Small intestine (tissue), 7 donors: Measurements from ENCODE around the gene SEMA6C. TPM values are rescaled to one million over a fixed set of nuclear protein-coding genes. Genes with fewer than 3 reads are reported as not detected.
A peak's percentile ranks its signal among the peaks of the same experiment; 100 is the strongest.

Source experiments
- DNase-seq, 2 donors: peaks; one replicate each; pipeline versions ENCODE4 v3.0.0 to v3.0.0-alpha.2; 2013
- FAIRE-seq: peaks from 2 replicates; lab custom pipeline; 2012; peaks lifted over from hg19 to GRCh38; lab: Jason Lieb, UNC
- H3K27ac ChIP-seq, 3 donors: one replicate each; pipeline ENCODE4 v1.5.1; 2013; ENCODE audit warnings: low read length in 2 of 3, mild to moderate bottlenecking in 2 of 3, control low read depth in 1 of 3, inconsistent platforms in 1 of 3, low read depth in 1 of 3, moderate library complexity in 1 of 3
- H3K27me3 ChIP-seq, 3 donors: one replicate each; pipeline ENCODE4 v1.6.1; 2013; ENCODE audit warnings: low read length in 3 of 3, inconsistent platforms in 1 of 3; ENCODE audit not compliant: control insufficient read depth in 3 of 3, insufficient read depth in 3 of 3
- H3K36me3 ChIP-seq, 3 donors: one replicate each; pipeline ENCODE4 v1.6.1; 2013; ENCODE audit warnings: low read length in 3 of 3, inconsistent platforms in 1 of 3, low read depth in 1 of 3, mild to moderate bottlenecking in 1 of 3, moderate library complexity in 1 of 3; ENCODE audit not compliant: control insufficient read depth in 3 of 3, insufficient read depth in 2 of 3
- H3K4me1 ChIP-seq, 3 donors: one replicate each; pipeline ENCODE4 v1.6.1; 2013; ENCODE audit warnings: low read length in 2 of 3, inconsistent platforms in 1 of 3, low read depth in 1 of 3, mild to moderate bottlenecking in 1 of 3, moderate library complexity in 1 of 3; ENCODE audit not compliant: control insufficient read depth in 3 of 3, insufficient read depth in 2 of 3
- H3K4me3 ChIP-seq, 3 donors: one replicate each; pipeline ENCODE4 v1.5.1; 2013; ENCODE audit warnings: low read length in 3 of 3, control low read depth in 1 of 3, inconsistent platforms in 1 of 3, low read depth in 1 of 3, mild to moderate bottlenecking in 1 of 3, moderate library complexity in 1 of 3
- H3K9me3 ChIP-seq, 2 donors: one replicate each; pipeline ENCODE4 v1.6.1; 2013; ENCODE audit warnings: low read depth in 1 of 2, low read length in 1 of 2; ENCODE audit not compliant: control insufficient read depth in 2 of 2, insufficient read depth in 1 of 2
- WGBS, 3 donors: extraction: QIAGEN DNeasy Blood & Tissue Kit; methylation state at CpG; one replicate each; pipeline ENCODE4 v1.1.7; 2013; 5-methylcytosine and 5-hydroxymethylcytosine counted together
- polyA plus RNA-seq, 4 donors: library from polyadenylated mRNA; stranded (reverse) in 3 of 4; unstranded in 1 of 4; fragments of 200-250 nt in 3 of 4; fragments of 120-200 nt in 1 of 4; gene quantifications; one replicate each; pipeline versions ENCODE4 v1.2.1 to v1.2.3, GENCODE V29; 2013
- donor health status: healthy with polysubstance abuse.
- donor health status: control.
- donor health status: control.
- donor health status: Bipolar disorder and iron deficiency.
- donor health status: healthy.

SEMA6C gene
- polyA plus RNA-seq, 4 donors: 8.7 to 140 (median 46.9) TPM

DNA sequence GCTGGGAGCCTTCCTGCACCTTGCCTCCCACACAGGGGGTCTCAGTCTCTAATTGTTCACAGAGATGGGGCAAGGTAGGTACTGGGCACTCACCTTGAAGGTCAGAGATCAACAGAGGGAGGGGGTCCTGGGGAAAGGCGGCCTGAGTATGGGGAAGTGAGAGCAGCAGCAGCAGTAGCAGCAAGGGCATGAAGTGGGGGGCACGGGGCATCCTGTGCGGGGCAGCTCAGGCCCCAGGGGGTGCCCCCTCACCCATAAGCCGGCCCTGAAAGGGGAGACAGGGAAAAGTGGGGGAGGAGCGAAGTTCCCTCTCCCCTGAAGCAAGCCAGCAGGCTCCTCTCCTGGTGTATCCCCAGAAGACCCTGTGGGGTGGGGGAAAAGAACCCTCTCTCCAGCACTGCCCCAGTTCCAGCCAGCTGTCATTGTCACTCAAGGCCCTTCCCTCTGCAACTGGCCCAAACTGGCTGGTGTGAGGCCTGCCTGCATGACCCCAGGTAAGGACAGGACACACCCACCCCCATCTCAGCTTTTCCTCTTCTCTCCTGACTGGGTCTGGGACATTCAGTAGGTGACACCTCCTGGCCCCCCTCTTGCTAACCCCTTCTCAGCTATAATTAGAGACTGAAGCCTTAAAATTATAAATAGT, 3.9 kb downstream of the SEMA6C start:
- Histone ChIP-seq H3K27ac (no peak overlapping the region), H3K4me1 (peaks cover 0 to 17% (median 3%) of the 10 kb centered on the region in 3 donors), H3K9me3 (no peaks in the 10 kb centered on the region), H3K27me3 (peaks cover 0 to 7% (median 0%) of the 10 kb centered on the region in 3 donors), H3K36me3 (peaks cover 0 to 42% (median 0%) of the 10 kb centered on the region in 3 donors), H3K4me3 (no peak overlapping the region)
- FAIRE-seq (no peak), DNase-seq (no peak)
- 83 to 87% (median 84%) methylated on average over 4 to 5 of the region's 5 CpGs for WGBS, 3 donors

DNA sequence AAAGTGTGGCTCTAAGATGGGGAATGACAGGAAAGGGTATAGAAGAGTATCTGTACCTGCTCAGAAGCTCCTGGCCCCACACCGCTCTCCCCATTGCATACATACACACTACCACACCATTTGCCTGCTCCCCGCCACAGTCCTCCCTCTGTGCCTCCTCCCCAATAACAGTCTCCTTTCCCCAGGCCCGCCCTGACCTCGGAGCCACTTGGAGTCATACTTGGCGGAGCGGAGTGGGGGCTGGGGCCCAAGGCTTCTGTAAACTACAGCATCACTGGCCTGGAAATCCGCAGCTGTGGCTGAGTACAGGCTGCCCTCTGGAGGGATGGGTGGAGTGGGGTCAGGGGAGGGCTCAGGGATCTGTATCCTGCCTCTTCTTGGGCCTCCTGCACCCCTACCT, 8.6 kb downstream of the SEMA6C start:
- H3K4me3 ChIP-seq: no peak overlapping the region
- WGBS, 3 donors: 90 to 96% (median 95%) methylated on average over 7 of the region's 7 CpGs
- peaks cover 0 to 75% (median 0%) of the 10 kb centered on the region in 3 donors for H3K36me3 ChIP-seq
- H3K4me1 ChIP-seq: no peaks in the 10 kb centered on the region
- no peak for FAIRE-seq
- H3K27ac ChIP-seq: no peak overlapping the region
- no peaks in the 10 kb centered on the region for H3K9me3 ChIP-seq
- DNase-seq: no peak
- H3K27me3 ChIP-seq: peaks cover 0 to 5% (median 0%) of the 10 kb centered on the region in 3 donors

DNA sequence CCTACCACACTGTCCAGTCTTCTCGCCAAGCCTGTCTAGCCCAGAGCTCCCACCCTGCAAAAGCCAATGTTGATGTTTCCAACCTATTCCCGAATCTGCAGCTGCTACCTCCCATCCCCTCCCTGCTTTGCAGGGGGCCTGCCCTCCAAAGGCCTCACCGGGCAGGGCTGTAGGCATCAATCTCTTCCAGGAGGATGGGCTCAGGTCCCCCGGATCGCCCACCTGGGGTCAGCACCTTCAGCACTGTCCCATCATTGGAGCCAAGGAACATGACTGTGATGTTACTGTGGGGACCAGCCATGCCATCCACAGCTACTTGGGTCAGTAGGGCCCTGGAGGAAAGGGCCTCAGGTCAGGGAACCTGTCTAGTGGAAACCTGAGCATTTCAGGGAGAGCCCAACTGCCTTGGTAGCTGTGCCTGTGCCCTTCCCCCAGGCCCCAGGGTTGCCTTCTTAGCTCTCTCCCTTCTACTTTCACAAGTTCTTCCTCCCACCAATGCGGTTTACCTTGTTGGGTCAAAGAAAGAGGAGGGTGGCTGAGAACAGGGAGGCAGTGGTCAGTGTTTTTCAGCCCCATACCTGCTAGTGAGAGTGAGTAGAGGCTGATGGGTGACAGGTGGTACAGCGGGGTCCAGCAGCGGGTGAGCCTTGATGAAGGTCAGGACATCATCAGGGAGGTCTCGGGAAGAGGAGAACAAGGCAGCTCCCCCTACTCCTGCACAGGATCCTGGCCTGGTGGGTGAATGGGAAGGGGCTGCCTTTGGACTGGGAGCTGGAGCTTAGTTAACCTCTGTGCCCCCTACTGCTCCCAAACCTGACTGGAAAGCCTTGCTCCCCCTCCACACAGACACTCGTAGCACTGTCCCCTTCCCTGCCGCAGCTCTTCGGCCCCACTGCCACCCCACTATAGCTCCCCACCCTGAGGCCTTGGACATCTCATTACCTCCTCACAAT, 10.7 kb downstream of the SEMA6C start:
- 82 to 93% (median 89%) methylated on average over 12 of the region's 12 CpGs for WGBS, 3 donors
- DNase-seq: no peak
- Histone ChIP-seq H3K4me3 (no peak overlapping the region), H3K9me3 (no peaks in the 10 kb centered on the region), H3K27ac (no peak overlapping the region), H3K36me3 (peaks cover 0 to 66% (median 0%) of the 10 kb centered on the region in 3 donors), H3K4me1 (peaks cover 0 to 8% (median 3%) of the 10 kb centered on the region in 3 donors), H3K27me3 (peaks cover 0 to 19% (median 0%) of the 10 kb centered on the region in 3 donors)
- no peak for FAIRE-seq

DNA sequence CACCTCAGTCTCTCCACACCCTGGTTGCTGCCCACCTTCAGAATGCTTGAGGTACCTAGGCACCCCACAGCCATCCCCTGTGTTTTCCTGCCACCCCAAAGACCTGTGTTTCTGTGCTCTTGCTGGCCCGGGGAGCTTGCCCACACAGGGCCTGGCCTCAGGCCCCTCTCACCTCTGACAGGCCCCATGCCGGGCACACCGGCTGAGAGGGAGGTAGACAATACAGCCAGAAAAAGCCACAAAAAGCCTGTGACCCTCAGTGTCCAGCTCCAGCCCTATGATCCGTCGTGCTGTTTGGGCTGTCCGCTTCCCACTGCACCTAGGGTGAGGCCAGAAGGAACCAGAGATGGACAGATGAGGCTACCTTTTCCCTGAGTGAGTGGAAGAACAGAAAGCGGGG, 11.4 kb downstream of the SEMA6C start:
- H3K27me3 ChIP-seq: peaks cover 0 to 21% (median 0%) of the 10 kb centered on the region in 3 donors
- H3K4me1 ChIP-seq: peaks cover 0 to 10% (median 3%) of the 10 kb centered on the region in 3 donors
- H3K4me3 ChIP-seq: no peak overlapping the region
- FAIRE-seq: no peak
- no peak overlapping the region for H3K27ac ChIP-seq
- DNase-seq: no peak
- H3K9me3 ChIP-seq: no peaks in the 10 kb centered on the region
- H3K36me3 ChIP-seq: peaks cover 0 to 64% (median 0%) of the 10 kb centered on the region in 3 donors
- WGBS, 3 donors: 94 to 98% (median 97%) methylated on average over 7 of the region's 7 CpGs

DNA sequence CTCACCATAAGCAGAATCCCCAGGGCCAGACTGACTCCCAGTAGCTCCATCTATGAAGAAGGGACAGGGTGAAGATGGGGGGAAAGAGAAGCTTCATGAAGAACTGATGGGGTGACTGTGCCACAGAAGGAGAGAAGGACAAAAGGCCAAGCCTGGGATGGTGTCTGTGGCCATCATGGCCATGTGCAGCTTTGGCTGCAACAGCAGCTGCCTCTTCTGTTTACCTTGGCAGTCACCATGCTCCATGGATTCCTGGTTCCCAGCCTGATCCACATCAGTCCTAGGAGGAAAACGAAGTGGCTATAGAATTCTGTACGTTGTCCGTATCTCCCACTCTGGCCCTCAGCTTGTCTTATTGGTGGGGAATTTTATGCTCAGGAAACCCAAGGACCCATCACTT, 12.0 kb downstream of the SEMA6C start:
- 73 to 85% (median 76%) methylated on average over 3 of the region's 3 CpGs for WGBS, 3 donors
- Histone ChIP-seq H3K27me3 (peaks cover 0 to 21% (median 0%) of the 10 kb centered on the region in 3 donors), H3K4me3 (no peak overlapping the region), H3K27ac (no peak overlapping the region), H3K36me3 (peaks cover 0 to 58% (median 0%) of the 10 kb centered on the region in 3 donors), H3K9me3 (no peaks in the 10 kb centered on the region), H3K4me1 (peaks cover 0 to 10% (median 3%) of the 10 kb centered on the region in 3 donors)
- DNase-seq (no peak), FAIRE-seq (no peak)

DNA sequence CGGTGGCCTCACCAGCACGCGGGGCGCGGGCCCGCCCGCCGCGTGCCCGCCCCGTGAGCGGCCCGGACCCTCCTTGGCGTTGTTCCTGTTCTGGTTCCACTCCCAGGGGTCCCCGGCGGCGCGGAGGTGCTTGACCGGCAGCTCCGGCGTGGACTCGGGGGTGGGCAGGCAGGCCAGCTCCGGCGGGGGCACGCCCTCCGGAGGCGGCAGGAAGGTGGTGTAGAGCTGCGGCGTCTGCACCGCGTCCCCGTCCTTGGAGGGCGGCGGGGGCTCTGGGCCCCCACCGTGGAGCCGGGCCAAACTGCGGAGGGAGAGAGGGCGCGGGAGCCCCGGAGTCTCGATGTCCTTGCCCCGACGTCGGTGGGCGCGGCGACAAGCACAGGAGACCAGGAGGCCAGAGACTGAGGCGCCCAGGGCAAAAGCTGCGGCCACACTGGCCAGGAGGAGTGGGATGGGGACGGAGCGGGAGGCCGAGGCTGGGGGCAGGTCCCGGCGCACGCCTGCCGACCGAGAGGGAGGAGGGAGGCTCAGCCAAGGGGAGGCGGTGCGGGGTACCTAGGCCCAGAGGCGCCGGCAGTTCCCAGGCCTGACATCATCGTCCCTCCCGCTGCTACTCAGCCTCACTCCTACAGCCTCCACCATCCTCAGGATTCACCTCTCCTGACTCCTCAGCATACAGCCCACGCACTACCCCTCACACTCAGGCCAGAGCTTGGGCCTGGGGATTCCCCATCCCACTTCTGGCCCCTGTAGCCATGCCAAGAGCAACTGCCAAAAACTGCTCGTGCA, 13.2 kb downstream of the SEMA6C start:
- FAIRE-seq: no peak
- H3K4me3 ChIP-seq: no peak overlapping the region

DNA sequence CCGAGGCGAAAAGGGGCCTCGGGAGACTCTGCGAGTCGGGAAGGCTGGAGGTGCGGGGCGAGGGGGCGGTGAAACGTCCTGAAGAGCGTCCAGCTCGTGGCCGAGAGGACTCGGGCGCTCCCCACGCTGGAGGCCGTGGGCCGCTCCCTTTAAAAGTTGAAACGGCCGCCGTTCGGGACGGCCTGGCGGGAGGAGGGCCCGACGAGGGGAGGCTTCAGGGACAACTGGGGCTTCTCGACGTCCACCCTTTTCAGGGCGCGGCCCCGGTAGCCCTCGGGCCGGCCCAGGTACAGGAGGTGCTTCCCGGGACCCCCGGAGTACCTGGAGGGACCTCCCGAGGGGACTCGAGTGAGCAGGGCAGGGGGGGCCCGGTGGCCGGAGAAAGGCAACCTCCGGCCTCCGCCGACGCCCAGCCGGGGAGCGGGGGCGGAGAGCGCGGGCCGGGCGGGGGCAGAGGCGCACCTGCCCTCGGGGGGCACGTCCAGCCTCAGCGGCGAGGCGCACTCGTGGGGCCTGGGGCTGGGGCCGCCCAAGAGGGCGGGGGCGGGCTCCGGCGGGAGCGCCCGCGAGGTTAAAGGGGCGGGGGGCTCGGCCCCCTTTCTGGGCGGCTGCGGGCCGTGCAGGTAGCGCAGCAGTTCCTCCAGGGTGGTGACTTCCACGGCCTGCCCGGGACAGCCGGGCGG, 14.0 kb downstream of the SEMA6C start:
- H3K4me1 ChIP-seq: peaks cover 0 to 10% (median 3%) of the 10 kb centered on the region in 3 donors
- H3K27me3 ChIP-seq: peaks cover 0 to 21% (median 0%) of the 10 kb centered on the region in 3 donors
- WGBS, 3 donors: 70 to 79% (median 75%) methylated on average over 53 to 74 of the region's 74 CpGs
- no peaks in the 10 kb centered on the region for H3K9me3 ChIP-seq
- DNase-seq: no peak
- H3K27ac ChIP-seq: no peak overlapping the region
- peaks cover 0 to 41% (median 0%) of the 10 kb centered on the region in 3 donors for H3K36me3 ChIP-seq
- H3K4me3 ChIP-seq: peak overlapping the region in 1 of 3 donors; percentile 44
- FAIRE-seq: no peak

More for the DNA sequence above, 13.2 kb downstream of the SEMA6C start:
- Histone ChIP-seq H3K27me3 (peaks cover 0 to 21% (median 0%) of the 10 kb centered on the region in 3 donors), H3K27ac (no peak overlapping the region), H3K36me3 (peaks cover 0 to 48% (median 0%) of the 10 kb centered on the region in 3 donors), H3K4me1 (peaks cover 0 to 10% (median 3%) of the 10 kb centered on the region in 3 donors), H3K9me3 (no peaks in the 10 kb centered on the region)
- 82 to 93% (median 88%) methylated on average over 37 to 65 of the region's 65 CpGs for WGBS, 3 donors
- no peak for DNase-seq
